K562 (cell line): ENCODE results near the gene SLC9A3. TPM values are rescaled to one million over a fixed set of nuclear protein-coding genes. Genes with fewer than 3 reads are reported as not detected.

Experiments
- ATAC-seq: fragments of 200-7000 bp; cut with Tn5 transposase; 3 replicates; pipeline ENCODE4 v1.9.1; 2020; ENCODE audit warnings: moderate library complexity
- BruUV-seq: library from RNA; stranded (reverse); fragments of 400-500 nt; replicated peaks from 2 replicates; lab custom pipeline; 2021; lab: Mats Ljungman, UMichigan
- CTCF ChIA-PET: fragments of 300-600 bp; formaldehyde crosslinking; extraction: SDS; loops from one replicate; lab custom pipeline; 2021; ENCODE audit warnings: low intra/inter-chr PET ratio; lab: Yijun Ruan, JAX
- POLR2A ChIA-PET: fragments of 300-600, 350-650 bp; sonication (Branson Sonifier 250); formaldehyde crosslinking; extraction: SDS; loops from one replicate; lab custom pipeline; 2021; ENCODE audit warnings: antibody characterized with exemption, inconsistent platforms; lab: Yijun Ruan, JAX
- DNase-seq, 4 experiments: peaks; one replicate each; pipeline versions ENCODE4 v3.0.0 to v3.0.0-alpha.2; 2011 to 2018; ENCODE audit warnings: low spot score in 3 of 4, mixed read lengths in 3 of 4; ENCODE audit errors: extremely low read depth in 1 of 4
- FAIRE-seq: peaks from 2 replicates; lab custom pipeline; 2011; peaks lifted over from hg19 to GRCh38; lab: Jason Lieb, UNC
- H2AFZ ChIP-seq: 2 replicates; pipeline ENCODE4 v1.6.0; 2011; ENCODE audit warnings: low read depth, low read length, control low read depth, inconsistent platforms
- H3K27ac ChIP-seq: fragments of 200-600 bp; 3 replicates; pipeline ENCODE4 v1.8.0; 2011; ENCODE audit warnings: low read depth, mild to moderate bottlenecking, control low read depth, inconsistent platforms, low read length, moderate library complexity, mixed read lengths; ENCODE audit errors: extremely low read depth
- H3K27me3 ChIP-seq, 2 experiments: fragments of 300-600 bp in 1 of 2; 2 replicates in 1 of 2; 3 replicates in 1 of 2; pipeline versions ENCODE4 v1.6.0 to v1.8.0; 2011; ENCODE audit warnings: inconsistent platforms in 2 of 2, low read length in 2 of 2, mild to moderate bottlenecking in 1 of 2, mixed read lengths in 1 of 2, moderate library complexity in 1 of 2; ENCODE audit not compliant: control insufficient read depth in 2 of 2, insufficient read depth in 2 of 2
- H3K36me3 ChIP-seq: fragments of 300-600 bp; 3 replicates; pipeline ENCODE4 v1.8.0; 2011; ENCODE audit warnings: mild to moderate bottlenecking, low read length, inconsistent platforms; ENCODE audit not compliant: control insufficient read depth, insufficient read depth
- H3K4me1 ChIP-seq, 2 experiments: fragments of 200-600 bp in 1 of 2; replicated peaks in 1 of 2; 2 replicates in 1 of 2; 3 replicates in 1 of 2; pipeline versions ENCODE4 v1.5.1 to v1.8.0; 2011; ENCODE audit warnings: inconsistent platforms in 2 of 2, low read length in 2 of 2, mild to moderate bottlenecking in 1 of 2, mixed read lengths in 1 of 2, moderate library complexity in 1 of 2; ENCODE audit not compliant: control insufficient read depth in 2 of 2, insufficient read depth in 2 of 2
- H3K4me2 ChIP-seq: 2 replicates; pipeline ENCODE4 v1.6.1; 2011; ENCODE audit warnings: low read length, control low read depth, inconsistent platforms, mixed read lengths; ENCODE audit not compliant: insufficient read depth
- H3K4me3 ChIP-seq: fragments of 200-600 bp; sonication (generic), shearing (Covaris generic); 2 replicates; pipeline ENCODE4 v1.5.1; 2016; ENCODE audit warnings: control low read depth, inconsistent platforms
- H3K79me2 ChIP-seq: fragments of 200-600 bp; 3 replicates; pipeline ENCODE4 v1.8.0; 2011; ENCODE audit warnings: low read length, inconsistent platforms; ENCODE audit not compliant: control insufficient read depth, insufficient read depth
- H3K9ac ChIP-seq, 2 experiments: 2 replicates each; pipeline versions ENCODE4 v1.6.0 to v1.6.1; 2011; ENCODE audit warnings: low read depth in 2 of 2, low read length in 2 of 2, control low read depth in 1 of 2, inconsistent platforms in 1 of 2, mild to moderate bottlenecking in 1 of 2, mixed read lengths in 1 of 2; ENCODE audit not compliant: insufficient read depth in 1 of 2
- H3K9me1 ChIP-seq: one replicate; pipeline ENCODE4 v1.6.0; 2011; ENCODE audit warnings: inconsistent platforms, mild to moderate bottlenecking, low read length, moderate library complexity; ENCODE audit not compliant: control insufficient read depth, insufficient read depth
- H3K9me3 ChIP-seq: replicated peaks from 2 replicates; pipeline ENCODE4 v1.5.1; 2011; ENCODE audit warnings: low read depth, low read length, inconsistent platforms; ENCODE audit not compliant: control insufficient read depth, insufficient read depth
- H4K20me1 ChIP-seq: replicated peaks from 2 replicates; pipeline ENCODE4 v1.6.1; 2011; ENCODE audit warnings: low read length, inconsistent platforms, mixed read lengths; ENCODE audit not compliant: control insufficient read depth, insufficient read depth
- CEBPB ChIP-seq: fragments of 450-650 bp; IDR thresholded peaks from 2 replicates; pipeline ENCODE4 v1.6.1; 2016; ENCODE audit warnings: missing genetic modification characterization, missing compliant biosample characterization
- ILK ChIP-seq: fragments of 450-650 bp; IDR thresholded peaks from 2 replicates; pipeline ENCODE4 v1.6.1; 2016; ENCODE audit warnings: missing genetic modification characterization, low read depth, mild to moderate bottlenecking, missing compliant biosample characterization, moderate library complexity, borderline replicate concordance
- MEF2A ChIP-seq: IDR thresholded peaks from 2 replicates; pipeline ENCODE4 v1.6.1; 2011; ENCODE audit warnings: low read depth, mild to moderate bottlenecking, low read length, moderate library complexity; ENCODE audit not compliant: control insufficient read depth
- NBN ChIP-seq: fragments of 450-650 bp; IDR thresholded peaks from 2 replicates; pipeline ENCODE4 v1.6.1; 2016; ENCODE audit warnings: low read depth, mild to moderate bottlenecking
- ZNF121 ChIP-seq: sonication (generic); formaldehyde crosslinking; conservative IDR thresholded peaks from 2 replicates; pipeline ENCODE4 v1.8.0; 2022; ENCODE audit warnings: missing genetic modification reagents
- ZNF140 ChIP-seq: fragments of 250-450 bp; sonication (Bioruptor Pico); IDR thresholded peaks from 2 replicates; pipeline ENCODE4 v1.8.0; 2021; ENCODE audit warnings: moderate library complexity, mild to moderate bottlenecking, inconsistent platforms
- ZNF764 ChIP-seq: fragments of 250-450 bp; sonication (Bioruptor Pico); IDR thresholded peaks from 2 replicates; pipeline ENCODE4 v1.4.0; 2020; ENCODE audit warnings: low read depth, mild to moderate bottlenecking, moderate library complexity
- WGBS: fragments of 100-300 bp; shearing (Covaris generic); methylation state at CpG from one replicate; pipeline ENCODE4 v1.1.6; 2016; ENCODE audit warnings: low coverage, mixed read lengths; ENCODE audit not compliant: insufficient coverage; ENCODE audit errors: missing lambda C conversion rate; 5-methylcytosine and 5-hydroxymethylcytosine counted together
- in situ Hi-C: fragments of 300-500 bp; cut with MboI; formaldehyde crosslinking; loops from 4 replicates; pipeline ENCODE4 v1.15.0; 2018; ENCODE audit warnings: inconsistent platforms, mixed read lengths
- intact Hi-C: fragments of 100-400 bp; cut with micrococcal nuclease; formaldehyde crosslinking; loops from 2 replicates; pipeline ENCODE4 v1.14.2; 2022
- polyA plus RNA-seq, 8 experiments: library from polyadenylated mRNA; depleted of rRNA in 4 of 8; stranded (reverse) in 5 of 8; unstranded in 3 of 8; fragments of >200 nt; fragmentation: Nextera tagmentation in 2 of 8; fragmentation: Illumina TruSeq in 1 of 8; extraction: Ambion mirVana in 2 of 8; extraction: Trizol in 1 of 8; gene quantifications; 2 replicates each; pipeline versions ENCODE4 v1.2.1 to v1.2.3, GENCODE V29; 2011 to 2014; ENCODE audit warnings: inconsistent platforms in 1 of 8, missing spikeins in 1 of 8
- total RNA-seq, 7 experiments: library from RNA; depleted of rRNA in 6 of 7; stranded (reverse); fragments of >200 nt in 6 of 7; fragmentation: Illumina TruSeq in 2 of 7; extraction: Trizol in 2 of 7; gene quantifications; 2 replicates each; pipeline versions ENCODE4 v1.2.1 to v1.2.3, GENCODE V29; 2011 to 2021; ENCODE audit warnings: low replicate concordance in 1 of 7
- TF ChIP-seq, protein P1 (sequence below): sonication (generic); formaldehyde crosslinking; IDR thresholded peaks from 2 replicates; pipeline ENCODE4 v1.8.0; 2022; ENCODE audit warnings: mild to moderate bottlenecking, missing genetic modification reagents, borderline replicate concordance

The SLC9A3 gene
- total and polyA plus RNA-seq, 9 of the 15 experiments (the other 6 are each of a cell fraction or from before 2014, with no cell fraction given) = 1.5 to 5.8 (median 3.7) TPM; not detected in 2

DNA sequence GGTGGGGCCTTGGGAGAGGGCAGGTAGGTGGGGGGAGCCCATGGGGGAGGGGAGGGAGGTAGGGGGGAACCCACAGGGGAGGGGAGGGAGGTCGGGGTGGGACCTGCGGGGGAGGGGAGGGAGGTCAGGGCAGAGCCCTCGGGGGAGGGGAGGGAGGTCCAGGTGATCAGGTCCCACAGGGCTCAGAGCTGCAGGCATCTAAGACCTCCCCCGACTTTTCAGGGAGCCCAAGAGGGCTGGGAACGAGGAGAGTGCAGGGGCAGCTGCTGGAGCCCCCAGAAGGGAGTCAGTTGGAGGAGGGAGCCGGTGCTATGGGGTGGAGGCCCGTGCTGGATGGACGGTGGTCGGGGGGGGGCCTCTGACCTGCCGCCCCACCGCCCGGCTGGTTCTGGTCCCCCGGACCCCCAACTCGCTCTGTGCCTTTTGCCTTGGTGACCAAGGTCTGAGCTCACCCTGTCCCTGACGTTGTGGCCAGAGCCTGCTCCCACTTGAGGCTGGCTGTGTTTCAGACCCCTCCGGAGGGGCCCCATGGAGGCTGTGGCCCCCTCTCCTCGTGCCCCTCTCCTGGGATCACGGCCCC lies 31.8 kb downstream of the SLC9A3 start:
- ChIA-PET CTCF (no interaction called here), POLR2A (interaction anchor here (0.7 to 1.0 kb wide), 2 partner anchors 10 to 16 kb away, joined by 3 to 4 read pairs; no protein-coding TSS in a partner anchor)
- DNase-seq (no peak), ATAC-seq (no peak), FAIRE-seq (no peak)
- 8% methylated on average over 7 of the region's 18 CpGs for WGBS
- intact Hi-C loops = no loop called here
- H3K36me3 ChIP-seq = no peaks in the 10 kb centered on the region
- H3K4me3 ChIP-seq = no peak overlapping the region
- no peak overlapping the region for H3K4me2 ChIP-seq
- H3K27ac ChIP-seq = no peak overlapping the region
- in situ Hi-C loops = no loop called here
- peaks cover 9% of the 10 kb centered on the region; the same call in 1 of the 2 replicates for H4K20me1 ChIP-seq
- peaks cover 48 to 72% of the 10 kb centered on the region in 2 experiments; a peak in 4 of 5 replicates for H3K27me3 ChIP-seq
- H3K9me3 ChIP-seq = no peaks in the 10 kb centered on the region
- no peaks in the 10 kb centered on the region for H3K9me1 ChIP-seq
- peaks cover 0 to 66% of the 10 kb centered on the region in 2 experiments; a peak in 2 of 5 replicates for H3K4me1 ChIP-seq
- no peak overlapping the region for H3K9ac ChIP-seq
- TF ChIP-seq CEBPB (tag) (no peak), ZNF764 (CRISPR knock-in tag) (no peak), ZNF140 (CRISPR knock-in tag) (no peak), ILK (no peak), MEF2A (no peak), NBN (no peak), ZNF121 (CRISPR knock-in tag) (no peak)
- TF ChIP-seq, protein P1, sequence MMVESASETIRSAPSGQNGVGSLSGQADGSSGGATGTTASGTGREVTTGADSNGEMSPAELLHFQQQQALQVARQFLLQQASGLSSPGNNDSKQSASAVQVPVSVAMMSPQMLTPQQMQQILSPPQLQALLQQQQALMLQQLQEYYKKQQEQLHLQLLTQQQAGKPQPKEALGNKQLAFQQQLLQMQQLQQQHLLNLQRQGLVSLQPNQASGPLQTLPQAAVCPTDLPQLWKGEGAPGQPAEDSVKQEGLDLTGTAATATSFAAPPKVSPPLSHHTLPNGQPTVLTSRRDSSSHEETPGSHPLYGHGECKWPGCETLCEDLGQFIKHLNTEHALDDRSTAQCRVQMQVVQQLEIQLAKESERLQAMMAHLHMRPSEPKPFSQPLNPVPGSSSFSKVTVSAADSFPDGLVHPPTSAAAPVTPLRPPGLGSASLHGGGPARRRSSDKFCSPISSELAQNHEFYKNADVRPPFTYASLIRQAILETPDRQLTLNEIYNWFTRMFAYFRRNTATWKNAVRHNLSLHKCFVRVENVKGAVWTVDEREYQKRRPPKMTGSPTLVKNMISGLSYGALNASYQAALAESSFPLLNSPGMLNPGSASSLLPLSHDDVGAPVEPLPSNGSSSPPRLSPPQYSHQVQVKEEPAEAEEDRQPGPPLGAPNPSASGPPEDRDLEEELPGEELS = no peak
- TF ChIP-seq, all 486 proteins: peak for 0
- Histone ChIP-seq H3K79me2 (no peaks in the 10 kb centered on the region), H2AFZ (no peak overlapping the region)
- BruUV-seq = no TSS peak
